GM19395 (cell line): ENCODE measurements around the gene PRDM16.

Experiments
- ATAC-seq: cut with Tn5 transposase; IDR thresholded peaks from one replicate; pipeline ENCODE4 v1.9.1; 2021; ENCODE audit warnings: mild to moderate bottlenecking, moderate library complexity; ENCODE audit not compliant: unreplicated experiment

PRDM16 gene

GRCh38 chr1:3463891-3464648 is 395.1 kb downstream of the PRDM16 start:
- no peak for ATAC-seq

DNA sequence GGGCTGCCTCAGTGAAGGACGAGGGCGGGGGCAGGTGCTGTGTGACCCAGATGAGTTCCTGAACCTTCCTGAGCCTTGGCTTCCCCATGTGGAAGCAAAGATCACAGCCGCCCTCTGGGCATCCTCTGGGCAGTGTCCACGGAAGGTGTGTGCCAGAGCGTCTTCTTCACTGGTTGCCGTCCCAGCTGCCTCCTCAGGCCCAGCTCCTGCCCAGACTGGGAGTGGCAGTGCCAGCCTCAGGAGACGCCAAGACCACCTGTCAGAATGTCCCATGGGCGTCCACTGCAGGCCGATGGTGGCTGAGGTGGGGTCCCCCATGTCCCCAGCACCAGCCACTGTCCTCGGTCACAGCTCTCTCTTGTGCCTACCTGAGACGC is 395.6 kb downstream of the PRDM16 start:
- ATAC-seq = no peak

GRCh38 chr1:3465091-3465934 is 396.3 kb downstream of the PRDM16 start:
- no peak for ATAC-seq

DNA sequence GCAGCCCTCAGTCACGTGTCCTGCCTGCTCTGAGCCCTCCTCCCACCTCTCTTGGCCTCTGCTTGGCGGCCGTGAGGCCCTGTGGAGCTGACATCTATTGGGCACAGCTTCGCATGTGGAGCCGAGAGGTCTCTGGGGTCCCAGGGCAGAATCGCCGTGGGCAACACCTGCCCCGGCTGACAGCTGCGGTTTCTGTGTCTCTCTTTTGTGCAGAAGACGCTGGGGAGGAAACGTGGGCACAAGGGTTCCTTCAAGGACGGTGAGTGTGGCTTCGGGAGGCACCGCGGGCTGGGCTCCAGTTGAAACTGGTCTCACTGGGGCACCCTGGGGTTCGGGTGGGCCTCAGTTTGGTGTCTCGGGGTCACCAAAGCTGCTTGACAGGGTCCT is 396.9 kb downstream of the PRDM16 start:
- ATAC-seq = no peak

- ATAC-seq = no peak
Observed at GRCh38 chr1:3466366-3467075, 397.5 kb downstream of the PRDM16 start.

DNA sequence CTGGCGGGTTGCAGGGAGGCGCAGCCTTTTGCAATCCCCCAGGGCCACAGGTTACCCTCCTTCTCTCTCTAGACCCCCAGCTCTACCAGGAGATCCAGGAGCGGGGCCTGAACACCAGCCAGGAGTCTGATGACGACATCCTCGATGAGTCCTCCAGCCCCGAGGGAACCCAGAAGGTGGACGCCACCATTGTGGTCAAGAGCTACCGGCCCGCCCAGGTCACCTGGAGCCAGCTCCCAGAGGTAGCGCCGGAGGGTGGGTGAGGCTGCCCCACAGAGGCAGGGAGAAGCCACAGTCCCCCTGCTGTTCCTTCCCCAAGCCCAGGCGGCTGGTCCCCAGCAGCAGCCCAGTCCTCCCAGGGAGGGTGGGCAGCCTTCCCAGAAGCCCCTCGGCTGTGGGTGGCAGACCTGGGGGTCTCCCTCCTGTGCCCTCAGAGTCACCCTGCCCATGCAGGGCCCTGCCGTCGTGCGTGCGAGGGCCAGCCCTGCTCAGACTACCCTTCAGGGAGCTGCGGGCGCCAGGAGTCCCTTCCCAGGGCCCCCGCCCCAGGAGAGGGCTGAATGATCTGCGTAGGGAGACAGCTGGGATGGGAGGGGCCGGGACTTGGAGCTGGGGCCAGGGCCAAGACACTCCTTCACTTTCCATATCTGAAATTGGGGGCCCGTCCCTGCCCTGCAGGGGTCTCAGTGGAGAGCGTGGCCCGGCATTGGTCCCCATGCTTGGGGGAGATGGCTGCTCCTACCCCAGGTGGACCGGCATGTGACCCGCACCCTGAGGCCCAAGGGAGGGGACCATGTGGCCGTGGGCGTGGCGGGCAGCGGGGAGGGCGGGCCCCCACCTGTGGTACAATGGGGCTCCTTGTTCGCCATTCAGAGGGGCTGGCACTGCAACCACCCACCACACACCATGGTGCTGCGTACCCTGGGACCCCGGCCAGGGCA is 398.4 kb downstream of the PRDM16 start:
- no peak for ATAC-seq

GRCh38 chr1:3468236-3469103 is 399.5 kb downstream of the PRDM16 start:
- ATAC-seq = no peak

GRCh38 chr1:3469104-3469848 is 400.3 kb downstream of the PRDM16 start:
- ATAC-seq = no peak

DNA sequence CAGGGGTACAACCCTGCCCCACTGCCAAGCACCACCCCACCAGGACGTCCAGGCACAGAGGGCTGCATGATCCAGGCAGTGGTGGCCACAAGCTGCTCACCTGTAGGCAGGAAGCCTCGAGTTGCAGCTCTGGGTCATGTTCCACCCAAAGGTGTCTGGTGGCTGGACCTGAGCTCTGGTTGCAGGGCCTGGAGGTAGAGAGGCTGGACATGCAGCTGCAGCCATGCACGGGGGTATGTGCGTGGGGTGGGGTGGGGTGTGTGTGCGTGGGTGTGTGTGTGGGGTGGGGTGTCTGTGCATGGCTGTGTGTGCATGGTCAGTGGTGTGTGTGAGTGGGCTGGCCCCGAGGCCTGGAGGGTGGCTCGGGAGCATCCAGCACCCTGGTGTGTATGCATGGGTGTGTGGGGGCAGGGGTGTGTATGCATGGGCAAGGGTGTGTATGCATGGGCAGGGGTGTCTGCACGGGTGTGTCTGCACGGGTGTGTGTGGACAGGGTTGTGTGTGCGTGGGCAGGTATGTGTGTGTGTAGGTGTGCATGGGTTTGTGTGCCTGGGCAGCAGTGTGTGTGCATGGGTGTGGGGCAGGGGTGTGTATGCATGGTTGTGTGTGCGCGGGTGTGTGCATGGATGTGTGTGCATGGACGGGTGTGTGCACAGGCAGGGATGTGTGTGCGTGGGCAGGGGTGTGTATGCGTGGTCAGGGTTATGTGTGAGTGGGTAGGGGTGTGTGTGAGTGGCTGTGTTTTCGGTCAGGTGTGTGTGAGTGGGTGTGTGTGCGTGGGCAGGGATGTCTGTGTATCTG is 401.0 kb downstream of the PRDM16 start:
- ATAC-seq = no peak

DNA sequence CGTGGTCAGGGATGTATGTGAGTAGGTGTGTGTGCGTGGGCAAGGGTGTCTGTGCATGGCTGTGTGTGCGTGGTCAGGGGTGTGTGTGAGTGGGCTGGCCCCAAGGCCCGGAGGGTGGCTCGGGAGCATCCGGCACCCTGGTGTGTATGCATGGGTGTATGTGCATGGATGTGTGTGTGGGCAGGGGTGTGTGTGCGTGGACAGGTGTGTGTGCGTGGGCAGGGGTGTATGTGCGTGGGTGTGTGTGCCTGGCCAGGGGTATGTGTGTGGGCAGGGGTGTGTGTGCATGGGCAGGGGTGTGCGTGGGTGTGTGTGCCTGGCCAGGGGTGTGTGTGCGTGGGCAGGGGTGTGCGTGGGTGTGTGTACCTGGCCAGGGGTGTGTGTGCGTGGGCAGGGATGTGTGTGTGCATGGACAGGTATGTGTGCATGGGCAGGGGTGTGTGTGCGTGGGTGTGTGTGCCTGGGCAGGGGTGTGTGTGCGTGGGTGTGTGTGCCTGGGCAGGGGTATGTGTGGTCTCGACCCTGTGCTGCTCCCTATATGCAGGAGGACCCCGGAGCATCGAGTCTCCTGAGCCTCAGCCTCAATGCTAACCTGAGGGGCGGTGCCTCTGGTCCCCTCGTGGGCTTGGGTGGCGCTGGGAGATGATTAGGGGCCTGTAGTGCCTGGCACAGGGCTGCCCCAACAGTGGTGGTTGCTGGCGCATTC is 401.8 kb downstream of the PRDM16 start:
- no peak for ATAC-seq

DNA sequence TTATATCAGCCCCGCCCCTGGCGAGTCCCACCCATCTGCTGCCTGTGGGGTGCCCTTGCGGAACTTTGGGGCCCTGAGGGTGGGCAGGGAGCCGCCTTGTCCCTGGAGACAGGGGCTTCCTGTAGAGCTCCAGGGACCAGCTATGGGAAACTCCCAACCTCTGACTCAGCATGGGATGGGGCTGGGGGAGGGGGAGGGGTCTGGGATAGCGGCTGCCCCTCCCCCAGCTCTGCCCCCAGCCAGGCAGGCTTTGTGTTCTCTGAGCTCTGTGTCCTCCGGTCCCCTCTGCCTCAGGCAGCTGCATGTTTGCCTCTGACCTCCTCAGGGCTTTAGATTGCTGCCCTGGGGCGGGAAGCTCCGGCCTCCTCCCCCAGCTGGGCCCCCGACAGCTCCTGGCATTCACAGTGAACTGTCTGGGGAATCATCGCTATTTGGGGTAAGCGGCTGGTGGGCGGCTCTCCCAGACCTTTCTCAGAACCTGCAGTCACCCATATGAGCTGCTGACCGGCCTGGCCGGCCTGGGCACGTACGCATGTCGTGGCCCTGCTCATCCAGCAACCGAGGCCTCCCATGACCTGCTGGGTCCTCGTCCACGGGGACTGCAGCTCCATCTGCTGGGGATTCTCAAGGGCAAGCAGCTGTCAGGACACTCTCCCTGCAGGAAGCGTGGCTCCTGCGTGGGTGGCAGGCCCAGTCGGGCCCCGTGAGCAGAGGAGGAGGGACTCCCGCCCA is 402.5 kb downstream of the PRDM16 start:
- no peak for ATAC-seq

DNA sequence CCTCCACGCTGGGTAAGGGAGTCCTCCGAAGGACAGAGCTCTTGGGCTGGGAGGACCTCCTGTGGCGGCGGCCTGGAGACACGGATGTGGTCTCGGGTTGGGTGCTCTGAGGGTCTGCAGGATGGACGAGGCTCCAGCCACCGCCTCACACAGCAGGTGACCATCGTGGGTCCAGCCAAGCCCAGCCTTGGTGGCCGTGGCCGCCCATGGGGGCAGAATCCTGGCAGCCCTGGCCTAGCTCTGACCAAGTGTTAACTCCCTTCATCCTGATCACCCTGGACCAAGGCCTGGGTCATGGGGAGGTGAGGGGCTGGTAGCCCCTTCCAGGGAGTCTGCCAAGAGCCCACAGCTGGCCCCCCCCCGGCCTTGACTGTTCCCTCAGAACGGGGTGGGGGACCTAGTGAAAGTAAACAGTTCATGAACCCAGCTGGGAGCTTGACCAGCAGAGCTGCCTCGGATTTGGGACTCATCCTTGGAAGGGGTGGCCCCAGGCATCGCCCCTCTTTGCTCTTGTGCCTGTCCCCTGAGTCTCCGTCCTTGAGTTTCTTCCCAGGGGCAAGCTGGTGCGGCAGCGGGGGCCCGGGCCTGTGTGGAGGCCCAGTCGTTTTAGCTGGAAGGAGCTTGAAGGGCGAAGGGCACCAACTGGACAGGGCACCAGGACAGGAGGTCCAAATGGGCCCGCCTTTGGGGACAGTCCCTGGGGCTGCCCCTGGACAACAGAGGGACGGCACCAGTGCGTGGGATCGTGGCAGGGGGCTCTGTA is 403.3 kb downstream of the PRDM16 start:
- no peak for ATAC-seq

GRCh38 chr1:3472906-3473305 is 403.9 kb downstream of the PRDM16 start:
- no peak for ATAC-seq

- ATAC-seq = no peak
Observed at GRCh38 chr1:3473381-3473844, 404.4 kb downstream of the PRDM16 start.

DNA sequence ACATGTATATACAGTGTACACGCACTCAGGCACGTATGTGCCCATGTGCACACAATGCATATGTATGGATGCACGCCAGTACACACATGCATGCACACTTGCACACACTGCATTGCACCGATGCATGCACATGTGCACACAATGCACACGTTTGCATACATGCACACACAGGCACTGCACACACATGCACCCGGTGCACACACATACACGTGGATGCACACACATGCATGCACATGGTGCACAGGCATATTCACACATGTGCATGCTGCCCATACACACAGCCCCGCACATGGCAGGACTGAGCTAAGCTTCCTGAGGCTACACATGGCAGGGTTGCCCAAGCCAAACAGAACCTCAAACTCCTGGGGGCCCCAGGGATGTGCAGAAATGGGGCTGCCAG is 405.0 kb downstream of the PRDM16 start:
- no peak for ATAC-seq

- no peak for ATAC-seq
Observed at GRCh38 chr1:3474421-3474820, 405.4 kb downstream of the PRDM16 start.
